ENCODE measurements around the gene RNF217.

The RNF217 gene

GRCh38 chr6:125037827-125038226 is 75.6 kb downstream of the RNF217 start:
- no peak for TF ChIP-seq CTCF (IDR thresholded peaks at IDR 0.05; ENCODE audit: low read depth, low read length)
- no peak for DNase-seq (ENCODE audit: extremely low read depth, low read depth)

DNA sequence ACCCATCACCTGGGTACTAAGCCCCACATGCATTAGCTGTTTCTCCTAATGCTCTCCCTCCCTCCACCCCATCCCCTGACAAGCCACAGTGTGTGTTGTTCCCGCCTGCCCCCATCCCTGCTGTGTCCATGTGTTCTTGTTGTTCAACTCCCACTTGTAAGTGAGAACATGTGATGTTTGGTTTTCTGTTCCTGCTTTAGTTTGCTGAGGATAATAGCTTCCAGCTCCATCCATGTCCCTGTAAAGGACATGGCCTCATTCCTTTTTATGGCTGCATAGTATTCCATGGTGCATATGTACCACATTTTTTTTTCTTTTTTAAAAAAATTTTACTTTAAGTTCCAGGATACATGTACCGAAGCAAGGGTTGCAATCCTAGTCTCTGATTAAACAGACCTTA is 76.7 kb downstream of the RNF217 start:
- TF ChIP-seq CTCF (IDR thresholded peaks at IDR 0.05; ENCODE audit: low read depth, low read length) = no peak
- DNase-seq (ENCODE audit: extremely low read depth, low read depth) = no peak

- no peak for TF ChIP-seq CTCF (IDR thresholded peaks at IDR 0.05; ENCODE audit: low read depth, low read length)
Measured at GRCh38 chr6:125041740-125042459, 79.7 kb downstream of the RNF217 start.

DNA sequence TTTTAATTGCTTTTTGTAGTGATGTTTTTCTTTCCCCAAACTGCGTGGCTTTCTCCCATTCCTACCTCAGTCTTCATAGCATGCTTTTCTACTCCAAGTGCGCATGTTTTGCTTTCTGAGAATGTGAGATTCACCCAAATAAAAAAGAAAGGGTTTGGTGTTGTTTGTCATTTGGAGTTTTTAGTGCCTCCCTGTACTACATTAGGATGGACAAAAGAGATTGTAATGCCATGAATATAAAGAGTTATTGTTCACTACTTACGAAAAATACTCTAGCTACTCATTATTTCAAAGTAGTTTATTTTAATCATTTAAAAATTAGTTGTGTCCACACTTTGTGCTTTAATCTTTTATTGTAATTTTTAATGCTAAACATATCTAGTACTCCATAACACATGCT is 81.8 kb downstream of the RNF217 start:
- TF ChIP-seq CTCF (IDR thresholded peaks at IDR 0.05; ENCODE audit: low read depth, low read length) = no peak
- no peak for DNase-seq (ENCODE audit: extremely low read depth, low read depth)

More at GRCh38 chr6:125041740-125042459, 79.7 kb downstream of the RNF217 start:
- DNase-seq (ENCODE audit: extremely low read depth, low read depth) = no peak

- no peak for DNase-seq (ENCODE audit: extremely low read depth, low read depth)
- TF ChIP-seq CTCF (IDR thresholded peaks at IDR 0.05; ENCODE audit: low read depth, low read length) = no peak
Measured at GRCh38 chr6:125044667-125045066, 82.4 kb downstream of the RNF217 start.

DNA sequence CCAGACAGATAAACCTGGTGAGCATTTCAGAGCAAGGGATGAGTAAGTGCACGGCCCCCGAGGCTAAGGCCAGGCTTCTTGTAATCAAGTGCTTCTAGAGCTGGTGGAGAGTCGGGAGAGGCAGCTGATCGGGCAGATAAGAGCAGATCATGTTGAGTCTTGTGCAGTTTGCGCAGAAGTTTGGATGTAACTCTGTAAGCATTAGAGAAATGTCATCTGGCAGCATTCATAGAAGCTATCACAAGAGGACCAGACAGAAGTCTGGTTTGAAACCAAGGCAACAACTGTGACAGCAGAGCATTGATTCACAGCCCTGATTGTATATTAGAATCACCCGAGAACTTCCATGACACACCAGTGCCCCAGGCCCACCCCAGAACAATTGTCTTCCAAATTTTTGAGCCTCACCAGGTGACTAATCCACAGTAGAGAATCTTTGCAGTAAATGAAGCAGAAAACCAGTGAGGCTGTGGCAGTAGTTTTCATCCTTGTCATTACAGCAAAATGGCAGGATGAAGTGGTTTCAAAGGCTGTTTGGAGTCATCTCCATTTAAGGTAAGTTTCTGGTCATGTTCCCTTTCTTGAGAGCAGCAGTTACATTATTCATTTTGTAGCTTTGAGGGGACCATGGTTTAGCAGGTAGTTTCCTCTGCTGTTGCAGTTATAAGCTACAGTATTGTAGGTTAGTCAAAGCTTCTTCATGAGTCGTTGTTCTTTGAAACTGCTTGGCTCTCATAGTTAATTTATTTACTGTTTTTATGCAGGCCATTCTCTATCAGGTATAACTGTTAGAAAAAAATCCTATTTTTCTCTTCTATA is 84.1 kb downstream of the RNF217 start:
- no peak for DNase-seq (ENCODE audit: extremely low read depth, low read depth)
- TF ChIP-seq CTCF (IDR thresholded peaks at IDR 0.05; ENCODE audit: low read depth, low read length) = no peak

DNA sequence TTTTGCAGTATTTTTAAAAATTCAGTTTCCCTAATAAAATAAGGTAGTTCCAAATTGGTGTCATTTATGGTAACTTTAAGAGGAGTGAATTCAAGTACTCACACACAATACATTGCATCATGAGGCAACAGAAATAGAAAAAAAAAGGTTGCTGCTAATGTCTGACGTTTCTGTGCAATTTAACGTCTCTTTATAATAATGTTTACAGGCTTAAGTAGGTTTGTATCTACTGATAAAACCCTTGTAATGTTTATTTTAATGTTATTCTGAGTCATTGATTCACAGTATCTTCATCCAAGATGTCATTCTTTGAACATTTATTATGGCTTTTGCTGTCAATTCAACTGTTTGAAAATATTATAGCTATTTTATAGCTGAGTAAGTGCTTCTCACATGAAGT is 86.0 kb downstream of the RNF217 start:
- no peak for DNase-seq (ENCODE audit: extremely low read depth, low read depth)
- no peak for TF ChIP-seq CTCF (IDR thresholded peaks at IDR 0.05; ENCODE audit: low read depth, low read length)

Data from AG09319 (cell line).